Activated B cell treated with CpG ODN at 0.5 μM for 24 hours (primary cell): ENCODE data around the gene EIF2A. TPM values are rescaled to one million over a fixed set of nuclear protein-coding genes. Genes with fewer than 3 reads are reported as not detected.

Experiments used
- ATAC-seq: fragments of 200-7000 bp; cut with Tn5 transposase; one replicate; pipeline ENCODE4 v1.10.0; 2021; ENCODE audit warnings: low read depth, mild to moderate bottlenecking, moderate library complexity
- CTCF ChIA-PET: fragments of 350-600 bp; sonication (Branson Sonifier 250); formaldehyde crosslinking; loops from one replicate; lab custom pipeline; 2021; ENCODE audit warnings: antibody characterized with exemption; lab: Charles Lee
- POLR2A ChIA-PET: fragments of 350-600 bp; sonication (Branson Sonifier 250); formaldehyde crosslinking; loops from one replicate; lab custom pipeline; 2021; ENCODE audit warnings: antibody characterized with exemption; lab: Charles Lee
- DNase-seq: peaks from one replicate; pipeline ENCODE4 v3.0.0; 2022
- H3K27ac Mint-ChIP-seq: one replicate; pipeline ENCODE4 v1.8.0; 2020; ENCODE audit warnings: mixed read lengths
- H3K27me3 Mint-ChIP-seq: one replicate; pipeline ENCODE4 v1.8.0; 2021; ENCODE audit warnings: mixed read lengths
- H3K36me3 Mint-ChIP-seq: one replicate; pipeline ENCODE4 v1.8.0; 2021; ENCODE audit warnings: low read depth, mixed read lengths
- H3K4me1 Mint-ChIP-seq: one replicate; pipeline ENCODE4 v1.8.0; 2021; ENCODE audit warnings: mixed read lengths
- H3K4me3 Mint-ChIP-seq: one replicate; pipeline ENCODE4 v1.8.0; 2020; ENCODE audit warnings: mild to moderate bottlenecking, mixed read lengths
- H3K9me3 Mint-ChIP-seq: one replicate; pipeline ENCODE4 v1.8.0; 2020; ENCODE audit warnings: mixed read lengths
- CTCF ChIP-seq: fragments of 200-600 bp; IDR thresholded peaks from one replicate; pipeline ENCODE4 v1.8.0; 2022; ENCODE audit warnings: antibody characterized with exemption, mild to moderate bottlenecking
- intact Hi-C: fragments of 100-400 bp; cut with micrococcal nuclease; formaldehyde crosslinking; loops from one replicate; pipeline ENCODE4 v1.15.1; 2024
- total RNA-seq: library from RNA; stranded (reverse); gene quantifications from 2 replicates; pipeline ENCODE4 v1.2.3, GENCODE V29; 2022

EIF2A gene
- total RNA-seq, 1 donor from 2014 or later: 109 TPM

- TF ChIP-seq CTCF: no peak
- peak overlapping the region; percentile 96 for H3K4me3 Mint-ChIP-seq
- H3K27ac Mint-ChIP-seq: peak overlapping the region; percentile 99
- no peaks in the 10 kb centered on the region for H3K27me3 Mint-ChIP-seq
- ChIA-PET POLR2A (interaction anchor here (0.6 to 3.3 kb wide), 17 partner anchors 9 to 722 kb away, joined by 3 to 41 read pairs (median 6); partner anchors contain the start of genes ERICH6, SELENOT, SIAH2 and TSC22D2), CTCF (no interaction called here)
- intact Hi-C loops: loop anchor here (2.0 to 5.0 kb wide), 5 partner anchors 540 to 1970 kb away; partner anchors contain the start of genes COMMD2, MED12L, P2RY12 and PFN2
- H3K4me1 Mint-ChIP-seq: peaks cover 50% of the 10 kb centered on the region
- DNase-seq (no peak), ATAC-seq (no peak)
- H3K36me3 Mint-ChIP-seq: peaks cover 46% of the 10 kb centered on the region
- no peaks in the 10 kb centered on the region for H3K9me3 Mint-ChIP-seq
Measured at GRCh38 chr3:150547045-150547741, 606 bp downstream of the EIF2A start.

- Mint-ChIP-seq H3K4me3 (no peak overlapping the region), H3K27me3 (no peaks in the 10 kb centered on the region), H3K27ac (no peak overlapping the region), H3K4me1 (peaks cover 2% of the 10 kb centered on the region), H3K9me3 (no peaks in the 10 kb centered on the region), H3K36me3 (peaks cover 64% of the 10 kb centered on the region)
- ChIA-PET CTCF (no interaction called here), POLR2A (no interaction called here)
- intact Hi-C loops: no loop called here
- no peak for ATAC-seq
- no peak for TF ChIP-seq CTCF
- no peak for DNase-seq
Measured at GRCh38 chr3:150555859-150556436, 9.4 kb downstream of the EIF2A start.

GRCh38 chr3:150556792-150557191 is 10.2 kb downstream of the EIF2A start:
- ATAC-seq (no peak), DNase-seq (no peak)
- Mint-ChIP-seq H3K27ac (no peak overlapping the region), H3K9me3 (no peaks in the 10 kb centered on the region), H3K27me3 (no peaks in the 10 kb centered on the region), H3K4me3 (no peak overlapping the region), H3K36me3 (peaks cover 61% of the 10 kb centered on the region), H3K4me1 (no peaks in the 10 kb centered on the region)
- POLR2A ChIA-PET: no interaction called here
- no peak for TF ChIP-seq CTCF
- intact Hi-C loops: no loop called here
- CTCF ChIA-PET: no interaction called here

GRCh38 chr3:150557725-150558124 is 11.1 kb downstream of the EIF2A start:
- intact Hi-C loops: no loop called here
- H3K27ac Mint-ChIP-seq: no peak overlapping the region
- POLR2A ChIA-PET: interaction anchor here (0.7 kb wide), 1 partner anchor 202 kb away, joined by 3 read pairs; no protein-coding TSS in a partner anchor
- ATAC-seq (no peak), DNase-seq (no peak)
- no peaks in the 10 kb centered on the region for H3K9me3 Mint-ChIP-seq
- H3K4me3 Mint-ChIP-seq: no peak overlapping the region
- H3K4me1 Mint-ChIP-seq: no peaks in the 10 kb centered on the region
- CTCF ChIA-PET: no interaction called here
- peaks cover 61% of the 10 kb centered on the region for H3K36me3 Mint-ChIP-seq
- H3K27me3 Mint-ChIP-seq: no peaks in the 10 kb centered on the region
- TF ChIP-seq CTCF: no peak

GRCh38 chr3:150564243-150564642 is 17.7 kb downstream of the EIF2A start:
- Mint-ChIP-seq H3K36me3 (peaks cover 54% of the 10 kb centered on the region), H3K4me3 (no peak overlapping the region), H3K9me3 (no peaks in the 10 kb centered on the region), H3K27ac (no peak overlapping the region), H3K4me1 (no peaks in the 10 kb centered on the region), H3K27me3 (no peaks in the 10 kb centered on the region)
- intact Hi-C loops: no loop called here
- POLR2A ChIA-PET: no interaction called here
- TF ChIP-seq CTCF: no peak
- ATAC-seq: no peak
- DNase-seq: no peak
- CTCF ChIA-PET: no interaction called here
